B cell (primary cell): ENCODE data around the gene EDNRB. TPM values are rescaled to one million over a fixed set of nuclear protein-coding genes. Genes with fewer than 3 reads are reported as not detected.
A peak's percentile ranks its signal among the peaks of the same experiment; 100 is the strongest.

Source experiments
- ATAC-seq: fragments of 200-7000 bp; cut with Tn5 transposase; one replicate; pipeline ENCODE4 v1.10.0; 2021; ENCODE audit warnings: low read depth, mild to moderate bottlenecking, moderate number of reproducible peaks, moderate library complexity
- CTCF ChIA-PET: fragments of 350-600 bp; sonication (Branson Sonifier 250); formaldehyde crosslinking; loops from one replicate; lab custom pipeline; 2021; ENCODE audit warnings: antibody characterized with exemption, inconsistent platforms; lab: Charles Lee
- POLR2A ChIA-PET: fragments of 350-600 bp; sonication (Branson Sonifier 250); formaldehyde crosslinking; loops from one replicate; lab custom pipeline; 2021; ENCODE audit warnings: antibody characterized with exemption; lab: Charles Lee
- DNase-seq: peaks from one replicate; pipeline ENCODE4 v3.0.0; 2013
- H2AFZ ChIP-seq: 2 replicates; pipeline ENCODE4 v1.6.1; 2012; ENCODE audit warnings: mild to moderate bottlenecking, low read depth, low read length; ENCODE audit not compliant: insufficient read depth, poor library complexity, severe bottlenecking
- H3K27ac ChIP-seq, 2 donors: 1 replicate in 1 of 2; 2 replicates in 1 of 2; pipeline ENCODE4 v1.5.1; 2012 to 2013; ENCODE audit warnings: low read length in 2 of 2, mild to moderate bottlenecking in 2 of 2, moderate library complexity in 1 of 2
- H3K27me3 ChIP-seq, 4 experiments: fragments of 200-600 bp in 1 of 4; sonication (generic) in 1 of 4; replicated peaks in 1 of 4; 1 replicate in 2 of 4; 2 replicates in 2 of 4; pipeline versions ENCODE4 v1.6.1 to v1.7.0; 2013 to 2016; ENCODE audit warnings: low read length in 3 of 4, mild to moderate bottlenecking in 2 of 4, mixed read lengths in 1 of 4, moderate library complexity in 1 of 4; ENCODE audit not compliant: insufficient read depth in 4 of 4, control insufficient read depth in 3 of 4; ENCODE audit errors: control extremely low read depth in 1 of 4
- H3K36me3 ChIP-seq, 2 experiments: replicated peaks in 1 of 2; 1 replicate in 1 of 2; 2 replicates in 1 of 2; pipeline versions ENCODE4 v1.6.1 to v1.7.1; 2013; ENCODE audit warnings: low read length in 1 of 2; ENCODE audit not compliant: insufficient read depth in 2 of 2, control insufficient read depth in 1 of 2; ENCODE audit errors: control extremely low read depth in 1 of 2, extremely low read depth in 1 of 2
- H3K4me1 ChIP-seq, 2 donors: fragments of 200-600 bp in 1 of 2; sonication (generic) in 1 of 2; 1 replicate in 1 of 2; 2 replicates in 1 of 2; pipeline versions ENCODE4 v1.5.1 to v1.6.1; 2013 to 2017; ENCODE audit warnings: low read length in 2 of 2; ENCODE audit not compliant: control insufficient read depth in 2 of 2, insufficient read depth in 2 of 2
- H3K4me2 ChIP-seq: replicated peaks from 2 replicates; pipeline ENCODE3; 2012; ENCODE audit warnings: mild to moderate bottlenecking, low read depth, low read length; ENCODE audit not compliant: poor library complexity, severe bottlenecking
- H3K4me3 ChIP-seq, 5 experiments: fragments of 200-600 bp in 1 of 5; sonication (generic) in 1 of 5; 1 replicate in 3 of 5; 2 replicates in 2 of 5; pipeline versions ENCODE4 v1.5.1 to v1.7.0; 2011 to 2016; ENCODE audit warnings: low read length in 4 of 5, mild to moderate bottlenecking in 4 of 5, low read depth in 2 of 5, control low read depth in 1 of 5, moderate library complexity in 1 of 5; ENCODE audit not compliant: insufficient read depth in 1 of 5; ENCODE audit errors: control extremely low read depth in 1 of 5, extremely low read depth in 1 of 5
- H3K79me2 ChIP-seq: fragments of 200-600 bp; sonication (generic); one replicate; pipeline ENCODE4 v1.6.0; 2016; ENCODE audit warnings: low read length; ENCODE audit not compliant: control insufficient read depth, insufficient read depth
- H3K9ac ChIP-seq: fragments of 200-600 bp; sonication (generic); 2 replicates; pipeline ENCODE4 v1.6.1; 2017; ENCODE audit warnings: mild to moderate bottlenecking, low read length, moderate library complexity
- H3K9me3 ChIP-seq, 3 donors: one replicate each; pipeline versions ENCODE4 v1.6.1 to v1.7.1; 2013; ENCODE audit warnings: low read length in 2 of 3; ENCODE audit not compliant: control insufficient read depth in 2 of 3, insufficient read depth in 1 of 3; ENCODE audit errors: control extremely low read depth in 1 of 3
- H4K20me1 ChIP-seq: 2 replicates; pipeline ENCODE4 v1.6.0; 2012; ENCODE audit warnings: mild to moderate bottlenecking, low read length; ENCODE audit not compliant: insufficient read depth, control insufficient read depth, poor library complexity, severe bottlenecking
- H3K27ac Mint-ChIP-seq: one replicate; pipeline ENCODE4 v1.8.0; 2021; ENCODE audit warnings: mixed read lengths
- H3K27me3 Mint-ChIP-seq: one replicate; pipeline ENCODE4 v1.8.0; 2021; ENCODE audit warnings: mixed read lengths
- H3K4me1 Mint-ChIP-seq: one replicate; pipeline ENCODE4 v1.8.0; 2021; ENCODE audit warnings: mixed read lengths
- H3K4me3 Mint-ChIP-seq: one replicate; pipeline ENCODE4 v1.8.0; 2021; ENCODE audit warnings: mixed read lengths
- H3K9me3 Mint-ChIP-seq: one replicate; pipeline ENCODE4 v1.8.0; 2022; ENCODE audit warnings: mixed read lengths; ENCODE audit not compliant: insufficient read depth
- CTCF ChIP-seq: fragments of 200-600 bp; IDR thresholded peaks from one replicate; pipeline ENCODE4 v1.8.0; 2022; ENCODE audit warnings: antibody characterized with exemption, mild to moderate bottlenecking
- EZH2 ChIP-seq: IDR thresholded peaks from 2 replicates; pipeline ENCODE4 v1.6.1; 2012; ENCODE audit warnings: borderline replicate concordance, low read depth, mild to moderate bottlenecking, moderate library complexity, low read length; ENCODE audit not compliant: insufficient read depth, poor library complexity, severe bottlenecking
- WGBS: methylation state at CpG from one replicate; pipeline ENCODE4 v1.1.5; 2013; ENCODE audit warnings: missing lambda C conversion rate; ENCODE audit not compliant: insufficient coverage; 5-methylcytosine and 5-hydroxymethylcytosine counted together
- intact Hi-C: fragments of 100-400 bp; cut with micrococcal nuclease; formaldehyde crosslinking; loops from one replicate; pipeline ENCODE4 v1.10.0; 2022
- polyA minus RNA-seq: library from RNA; depleted of rRNA, polyadenylated mRNA; stranded (reverse); fragments of >200 nt; gene quantifications from 2 replicates; pipeline ENCODE4 v1.2.3, GENCODE V29; 2012
- polyA plus RNA-seq: library from polyadenylated mRNA; depleted of rRNA; stranded (reverse); fragments of >200 nt; gene quantifications from 2 replicates; pipeline ENCODE4 v1.2.3, GENCODE V29; 2012
- total RNA-seq, 2 donors: library from RNA; stranded (reverse); fragments of 120-200 nt in 1 of 2; gene quantifications; 1 replicate in 1 of 2; 2 replicates in 1 of 2; pipeline versions ENCODE4 v1.2.3 to v1.2.4, GENCODE V29; 2013 to 2022

Gene EDNRB
- total RNA-seq (not detected in 2 replicates), polyA plus RNA-seq (not detected in 2 replicates), polyA minus RNA-seq (0.14 TPM in 1 of 2 replicates, not detected in the other)
- total RNA-seq (2013) = 0.33 TPM

GRCh38 chr13:77918391-77919245 lies at the start of gene EDNRB:
EDNRB (minus strand) TSS chr13:77918831; CDS start chr13:77918573, 258 bp downstream.
- Histone ChIP-seq H3K27me3 (peaks cover 0 to 28% (median 21%) of the 10 kb centered on the region in 4 experiments), H3K27ac (no peak within 1 kb of the TSS), H3K9ac (peak within 1 kb of the TSS; percentile 33), H3K4me2 (peak within 1 kb of the TSS; percentile 58), H3K36me3 (no peaks in the 10 kb centered on the region), H3K4me3 (peak within 1 kb of the TSS in 4 of 5 experiments; percentile 4 to 34 (median 11)), H2AFZ (peak within 1 kb of the TSS; percentile 45), H3K4me1 (peaks cover 14 to 15% of the 10 kb centered on the region in 2 donors), H3K9me3 (peaks cover 0 to 9% (median 0%) of the 10 kb centered on the region in 3 donors), H3K79me2 (no peaks in the 10 kb centered on the region), H4K20me1 (no peaks in the 10 kb centered on the region)
- H3K27ac Mint-ChIP-seq = no peak within 1 kb of the TSS
- no peaks in the 10 kb centered on the region for H3K9me3 Mint-ChIP-seq
- intact Hi-C loops = no loop called here
- H3K27me3 Mint-ChIP-seq = peaks cover 33% of the 10 kb centered on the region
- POLR2A ChIA-PET = no interaction called here
- H3K4me1 Mint-ChIP-seq = peaks cover 3% of the 10 kb centered on the region
- TF ChIP-seq EZH2 = no peak
- TF ChIP-seq CTCF = no peak
- 14% methylated on average over 56 of the region's 60 CpGs for WGBS
- DNase-seq (peak; percentile 5), ATAC-seq (no peak)
- CTCF ChIA-PET = no interaction called here
- H3K4me3 Mint-ChIP-seq = no peak within 1 kb of the TSS

- Mint-ChIP-seq H3K4me1 (no peaks in the 10 kb centered on the region), H3K27me3 (no peaks in the 10 kb centered on the region), H3K27ac (no peak overlapping the region), H3K4me3 (no peak overlapping the region), H3K9me3 (no peaks in the 10 kb centered on the region)
- DNase-seq (no peak), ATAC-seq (no peak)
- no CpG with 5 or more reads among the region's 2 CpGs for WGBS
- Histone ChIP-seq H3K9ac (no peak overlapping the region), H3K36me3 (no peaks in the 10 kb centered on the region), H3K4me2 (no peak overlapping the region), H3K4me3 (no peak overlapping the region), H2AFZ (no peak overlapping the region), H3K79me2 (no peaks in the 10 kb centered on the region), H4K20me1 (no peaks in the 10 kb centered on the region), H3K4me1 (no peaks in the 10 kb centered on the region), H3K27me3 (no peaks in the 10 kb centered on the region), H3K9me3 (no peaks in the 10 kb centered on the region), H3K27ac (no peak overlapping the region)
- no peak for TF ChIP-seq CTCF
- TF ChIP-seq EZH2 = no peak
- ChIA-PET CTCF (no interaction called here), POLR2A (no interaction called here)
- intact Hi-C loops = no loop called here
Measured at GRCh38 chr13:77966671-77967070, 48.0 kb upstream of the EDNRB start.
